ENCODE measurements around the gene RASA4B.
"Not testable (repeated sequence)": the region's sequence is repeated elsewhere in the genome, so short reads cannot be mapped to it uniquely, and the experiment has no call there.

Gene RASA4B

GRCh38 chr7:102517550-102518147, at the start of gene RASA4B:
Gene RASA4B (minus strand): TSS chr7:102517777. CDS start chr7:102517710, 67 bp downstream.
- not testable (repeated sequence) for DNase-seq (ENCODE audit: low read depth in 2 of 2)

- not testable (repeated sequence) for DNase-seq (ENCODE audit: low read depth in 2 of 2)
Observed at GRCh38 chr7:102550808-102551422, 33.3 kb upstream of the RASA4B start, which contains the start of gene SPDYE2. Gene SPDYE2 (plus strand): TSS chr7:102551226. CDS start chr7:102553256, 2,030 bp downstream.

- DNase-seq (ENCODE audit: low read depth in 2 of 2), result not testable (repeated sequence)
Observed at GRCh38 chr7:102546353-102546752, 28.8 kb upstream of the RASA4B start.

- DNase-seq (ENCODE audit: low read depth in 2 of 2), result not testable (repeated sequence)
Observed at GRCh38 chr7:102545288-102545687, 27.7 kb upstream of the RASA4B start.

GRCh38 chr7:102544372-102544771, 26.8 kb upstream of the RASA4B start:
- DNase-seq (ENCODE audit: low read depth in 2 of 2), result not testable (repeated sequence)

- not testable (repeated sequence) for DNase-seq (ENCODE audit: low read depth in 2 of 2)
Observed at GRCh38 chr7:102543596-102543995, 26.0 kb upstream of the RASA4B start, which contains the start of gene UPK3BL2. Gene UPK3BL2 (minus strand): TSS chr7:102543696. CDS start chr7:102543636, 60 bp downstream.

- not testable (repeated sequence) for DNase-seq (ENCODE audit: low read depth in 2 of 2)
Observed at GRCh38 chr7:102542771-102543170, 25.2 kb upstream of the RASA4B start.

- DNase-seq (ENCODE audit: low read depth in 2 of 2), result not testable (repeated sequence)
Observed at GRCh38 chr7:102542083-102542482, 24.5 kb upstream of the RASA4B start.

- DNase-seq (ENCODE audit: low read depth in 2 of 2), result not testable (repeated sequence)
Observed at GRCh38 chr7:102540604-102541003, 23.0 kb upstream of the RASA4B start.

GRCh38 chr7:102535062-102535615, 17.6 kb upstream of the RASA4B start:
- not testable (repeated sequence) for DNase-seq (ENCODE audit: low read depth in 2 of 2)

- DNase-seq (ENCODE audit: low read depth in 2 of 2), result not testable (repeated sequence)
Observed at GRCh38 chr7:102532127-102532526, 14.6 kb upstream of the RASA4B start.

GRCh38 chr7:102531583-102531982, 14.0 kb upstream of the RASA4B start:
- not testable (repeated sequence) for DNase-seq (ENCODE audit: low read depth in 2 of 2)

GRCh38 chr7:102527822-102528793, 10.5 kb upstream of the RASA4B start:
- not testable (repeated sequence) for DNase-seq (ENCODE audit: low read depth in 2 of 2)

GRCh38 chr7:102527182-102527581, 9.6 kb upstream of the RASA4B start:
- not testable (repeated sequence) for DNase-seq (ENCODE audit: low read depth in 2 of 2)

GRCh38 chr7:102524803-102525202, 7.2 kb upstream of the RASA4B start:
- not testable (repeated sequence) for DNase-seq (ENCODE audit: low read depth in 2 of 2)

- not testable (repeated sequence) for DNase-seq (ENCODE audit: low read depth in 2 of 2)
Observed at GRCh38 chr7:102520797-102521196, 3.2 kb upstream of the RASA4B start.

- DNase-seq (ENCODE audit: low read depth in 2 of 2), result not testable (repeated sequence)
Observed at GRCh38 chr7:102516951-102517350, 626 bp downstream of the RASA4B start.

- DNase-seq (ENCODE audit: low read depth in 2 of 2), result not testable (repeated sequence)
Observed at GRCh38 chr7:102515889-102516288, 1.7 kb downstream of the RASA4B start.

- not testable (repeated sequence) for DNase-seq (ENCODE audit: low read depth in 2 of 2)
Observed at GRCh38 chr7:102514881-102515721, 2.5 kb downstream of the RASA4B start.

- not testable (repeated sequence) for DNase-seq (ENCODE audit: low read depth in 2 of 2)
Observed at GRCh38 chr7:102512642-102513221, 4.8 kb downstream of the RASA4B start.

Data from stimulated activated CD8-positive, alpha-beta memory T cell treated with anti-CD3 and anti-CD28 coated beads, Interleukin-7, amount 100 ng/mL, for 4 hours (primary cell).